Activated CD8-positive, alpha-beta memory T cell treated with anti-CD3 and anti-CD28 coated beads, Interleukin-2, amount 10 ng/mL, durations not matched to agents 7 days and 5 days (primary cell): Measurements from ENCODE around the gene PPP2R3B. TPM values are rescaled to one million over a fixed set of nuclear protein-coding genes. Genes with fewer than 3 reads are reported as not detected.
"Not testable (repeated sequence)": the region's sequence is repeated elsewhere in the genome, so short reads cannot be mapped to it uniquely, and the experiment has no call there.

Source experiments
- ATAC-seq: fragments of 150-1000 bp; cut with Tn5 transposase; one replicate; pipeline ENCODE4 v1.10.0; 2021; ENCODE audit warnings: moderate library complexity
- CTCF ChIA-PET: fragments of 350-600 bp; sonication (Branson Sonifier 250); formaldehyde crosslinking; loops from one replicate; lab custom pipeline; 2021; ENCODE audit warnings: antibody characterized with exemption; lab: Charles Lee
- DNase-seq: peaks from one replicate; pipeline ENCODE4 v3.0.0-alpha.2; 2020
- H3K27ac Mint-ChIP-seq: one replicate; pipeline ENCODE4 v1.8.0; 2021; ENCODE audit warnings: mild to moderate bottlenecking, mixed read lengths
- H3K27me3 Mint-ChIP-seq: one replicate; pipeline ENCODE4 v1.8.0; 2021; ENCODE audit warnings: mixed read lengths
- H3K36me3 Mint-ChIP-seq: one replicate; pipeline ENCODE4 v1.8.0; 2021; ENCODE audit warnings: mild to moderate bottlenecking, mixed read lengths
- H3K4me1 Mint-ChIP-seq: one replicate; pipeline ENCODE4 v1.8.0; 2021; ENCODE audit warnings: mixed read lengths
- H3K4me3 Mint-ChIP-seq: one replicate; pipeline ENCODE4 v1.8.0; 2021; ENCODE audit warnings: mild to moderate bottlenecking, moderate library complexity, mixed read lengths
- H3K9me3 Mint-ChIP-seq: one replicate; pipeline ENCODE4 v1.8.0; 2022; ENCODE audit warnings: low read depth, mixed read lengths
- total RNA-seq, 2 experiments: library from RNA; stranded (reverse); gene quantifications; one replicate each; pipeline ENCODE4 v1.2.3, GENCODE V29; 2021

Gene PPP2R3B
- total RNA-seq, 2 experiments from 2014 or later: 31.7 to 45.8 TPM

GRCh38 chrX:420496-421223 is 34.0 kb upstream of the PPP2R3B start:
- H3K27ac Mint-ChIP-seq: no peak overlapping the region
- no peaks in the 10 kb centered on the region for H3K9me3 Mint-ChIP-seq
- H3K27me3 Mint-ChIP-seq: no peaks in the 10 kb centered on the region
- H3K4me1 Mint-ChIP-seq: no peaks in the 10 kb centered on the region
- ATAC-seq: no peak
- DNase-seq: no peak
- no peak overlapping the region for H3K4me3 Mint-ChIP-seq
- CTCF ChIA-PET: no interaction called here
- no peaks in the 10 kb centered on the region for H3K36me3 Mint-ChIP-seq

- ATAC-seq: no peak
- no peaks in the 10 kb centered on the region for H3K27me3 Mint-ChIP-seq
Measured at GRCh38 chrX:418927-419729, 32.4 kb upstream of the PPP2R3B start.

GRCh38 chrX:415498-415897 is 28.8 kb upstream of the PPP2R3B start:
- DNase-seq, CTCF ChIA-PET, H3K27ac Mint-ChIP-seq: not testable (repeated sequence)

More at GRCh38 chrX:418927-419729, 32.4 kb upstream of the PPP2R3B start:
- Mint-ChIP-seq H3K27ac (no peak overlapping the region), H3K4me1 (no peaks in the 10 kb centered on the region), H3K9me3 (no peaks in the 10 kb centered on the region), H3K4me3 (no peak overlapping the region), H3K36me3 (no peaks in the 10 kb centered on the region)
- no peak for DNase-seq
- CTCF ChIA-PET: no interaction called here

GRCh38 chrX:413322-414201 is 26.9 kb upstream of the PPP2R3B start:
- H3K27ac Mint-ChIP-seq: no peak overlapping the region
- H3K4me1 Mint-ChIP-seq: no peaks in the 10 kb centered on the region
- peaks cover 5% of the 10 kb centered on the region for H3K9me3 Mint-ChIP-seq
- DNase-seq (no peak), ATAC-seq (no peak)
- H3K4me3 Mint-ChIP-seq: no peak overlapping the region
- no peaks in the 10 kb centered on the region for H3K27me3 Mint-ChIP-seq
- H3K36me3 Mint-ChIP-seq: peaks cover 6% of the 10 kb centered on the region
- CTCF ChIA-PET: no interaction called here

More at GRCh38 chrX:415498-415897, 28.8 kb upstream of the PPP2R3B start:
- not testable (repeated sequence) for H3K36me3 Mint-ChIP-seq, H3K27me3 Mint-ChIP-seq, H3K4me1 Mint-ChIP-seq, ATAC-seq, H3K4me3 Mint-ChIP-seq, H3K9me3 Mint-ChIP-seq

- H3K27me3 Mint-ChIP-seq: no peaks in the 10 kb centered on the region
- no peak for DNase-seq
- CTCF ChIA-PET: no interaction called here
- H3K9me3 Mint-ChIP-seq: peaks cover 9% of the 10 kb centered on the region
- peaks cover 8% of the 10 kb centered on the region for H3K36me3 Mint-ChIP-seq
- H3K4me3 Mint-ChIP-seq: no peak overlapping the region
- H3K4me1 Mint-ChIP-seq: no peaks in the 10 kb centered on the region
- no peak overlapping the region for H3K27ac Mint-ChIP-seq
- ATAC-seq: no peak
Measured at GRCh38 chrX:410296-410695, 23.6 kb upstream of the PPP2R3B start.

- Mint-ChIP-seq H3K9me3 (peaks cover 9% of the 10 kb centered on the region), H3K27me3 (no peaks in the 10 kb centered on the region), H3K4me3 (no peak overlapping the region), H3K27ac (no peak overlapping the region), H3K36me3 (peaks cover 8% of the 10 kb centered on the region), H3K4me1 (no peaks in the 10 kb centered on the region)
- CTCF ChIA-PET: no interaction called here
- ATAC-seq (no peak), DNase-seq (no peak)
Measured at GRCh38 chrX:405149-405548, 18.4 kb upstream of the PPP2R3B start.

GRCh38 chrX:404656-405055 is 17.9 kb upstream of the PPP2R3B start:
- H3K4me1 Mint-ChIP-seq: no peaks in the 10 kb centered on the region
- H3K4me3 Mint-ChIP-seq: no peak overlapping the region
- H3K36me3 Mint-ChIP-seq: peaks cover 8% of the 10 kb centered on the region
- H3K9me3 Mint-ChIP-seq: peaks cover 9% of the 10 kb centered on the region
- H3K27me3 Mint-ChIP-seq: no peaks in the 10 kb centered on the region
- DNase-seq (no peak), ATAC-seq (no peak)
- CTCF ChIA-PET: no interaction called here
- H3K27ac Mint-ChIP-seq: no peak overlapping the region

GRCh38 chrX:402857-403256 is 16.1 kb upstream of the PPP2R3B start:
- H3K4me1 Mint-ChIP-seq: no peaks in the 10 kb centered on the region
- H3K9me3 Mint-ChIP-seq: peaks cover 4% of the 10 kb centered on the region
- no peaks in the 10 kb centered on the region for H3K27me3 Mint-ChIP-seq
- CTCF ChIA-PET: no interaction called here
- H3K36me3 Mint-ChIP-seq: peaks cover 3% of the 10 kb centered on the region
- no peak overlapping the region for H3K4me3 Mint-ChIP-seq
- DNase-seq: no peak
- ATAC-seq: no peak
- H3K27ac Mint-ChIP-seq: no peak overlapping the region

GRCh38 chrX:400258-400657 is 13.6 kb upstream of the PPP2R3B start:
- H3K4me3 Mint-ChIP-seq: no peak overlapping the region
- no peaks in the 10 kb centered on the region for H3K36me3 Mint-ChIP-seq
- no peak overlapping the region for H3K27ac Mint-ChIP-seq
- H3K4me1 Mint-ChIP-seq: no peaks in the 10 kb centered on the region
- CTCF ChIA-PET: no interaction called here
- no peaks in the 10 kb centered on the region for H3K27me3 Mint-ChIP-seq
- DNase-seq (no peak), ATAC-seq (no peak)
- no peaks in the 10 kb centered on the region for H3K9me3 Mint-ChIP-seq

- Mint-ChIP-seq H3K27me3 (no peaks in the 10 kb centered on the region), H3K4me3 (no peak overlapping the region), H3K36me3 (no peaks in the 10 kb centered on the region), H3K9me3 (no peaks in the 10 kb centered on the region), H3K27ac (no peak overlapping the region), H3K4me1 (no peaks in the 10 kb centered on the region)
- ATAC-seq (no peak), DNase-seq (no peak)
- CTCF ChIA-PET: no interaction called here
Measured at GRCh38 chrX:397575-397974, 10.9 kb upstream of the PPP2R3B start.

- ATAC-seq: no peak
Measured at GRCh38 chrX:394830-395229, 8.1 kb upstream of the PPP2R3B start.

GRCh38 chrX:392575-392846 is 5.8 kb upstream of the PPP2R3B start:
- H3K4me1 Mint-ChIP-seq: peaks cover 3% of the 10 kb centered on the region
- CTCF ChIA-PET: no interaction called here
- H3K4me3 Mint-ChIP-seq: no peak overlapping the region
- DNase-seq (no peak), ATAC-seq (no peak)
- no peaks in the 10 kb centered on the region for H3K27me3 Mint-ChIP-seq
- H3K9me3 Mint-ChIP-seq: no peaks in the 10 kb centered on the region
- no peak overlapping the region for H3K27ac Mint-ChIP-seq
- no peaks in the 10 kb centered on the region for H3K36me3 Mint-ChIP-seq

More at GRCh38 chrX:394830-395229, 8.1 kb upstream of the PPP2R3B start:
- no peak for DNase-seq
- H3K27me3 Mint-ChIP-seq: no peaks in the 10 kb centered on the region
- no peaks in the 10 kb centered on the region for H3K4me1 Mint-ChIP-seq
- H3K27ac Mint-ChIP-seq: no peak overlapping the region
- CTCF ChIA-PET: no interaction called here
- no peaks in the 10 kb centered on the region for H3K36me3 Mint-ChIP-seq
- H3K9me3 Mint-ChIP-seq: no peaks in the 10 kb centered on the region
- H3K4me3 Mint-ChIP-seq: no peak overlapping the region

GRCh38 chrX:391717-392574 is 5.2 kb upstream of the PPP2R3B start:
- no peak overlapping the region for H3K27ac Mint-ChIP-seq
- ATAC-seq (no peak), DNase-seq (no peak)
- peaks cover 8% of the 10 kb centered on the region for H3K4me1 Mint-ChIP-seq
- CTCF ChIA-PET: no interaction called here
- no peak overlapping the region for H3K4me3 Mint-ChIP-seq
- peaks cover 3% of the 10 kb centered on the region for H3K36me3 Mint-ChIP-seq
- peaks cover 4% of the 10 kb centered on the region for H3K27me3 Mint-ChIP-seq
- H3K9me3 Mint-ChIP-seq: no peaks in the 10 kb centered on the region
